SK-N-SH (cell line): ENCODE results near the gene CFAP221. TPM values are rescaled to one million over a fixed set of nuclear protein-coding genes. Genes with fewer than 3 reads are reported as not detected.

Experiments
- CTCF ChIA-PET: fragments of 300-600, 350-600 bp; formaldehyde crosslinking; extraction: SDS; loops from one replicate; lab custom pipeline; 2021; lab: Yijun Ruan, JAX
- POLR2A ChIA-PET: fragments of 350-600 bp; sonication (Branson Sonifier 250); formaldehyde crosslinking; extraction: SDS; loops from one replicate; lab custom pipeline; 2020; ENCODE audit warnings: antibody characterized with exemption, inconsistent platforms; lab: Yijun Ruan, JAX
- DNase-seq: peaks from one replicate; pipeline ENCODE4 v3.0.0; 2012
- H2AFZ ChIP-seq: fragments of 200-600 bp; sonication (generic); 2 replicates; pipeline ENCODE4 v1.8.1; 2016; ENCODE audit warnings: antibody characterized with exemption, mild to moderate bottlenecking, low read depth
- H3F3A ChIP-seq: fragments of 200-600 bp; sonication (generic); replicated peaks from 2 replicates; pipeline ENCODE3; 2016; ENCODE audit warnings: antibody characterized with exemption, mild to moderate bottlenecking; ENCODE audit not compliant: insufficient read depth
- H3K27ac ChIP-seq, 2 experiments: fragments of 200-500 bp in 1 of 2; fragments of 200-600 bp in 1 of 2; sonication (Bioruptor generic) in 1 of 2; sonication (generic), shearing (Covaris generic) in 1 of 2; 2 replicates each; pipeline versions ENCODE4 v1.5.1 to v1.6.1; 2014 to 2016; ENCODE audit warnings: low read depth in 2 of 2, inconsistent platforms in 1 of 2, low read length in 1 of 2, mild to moderate bottlenecking in 1 of 2, mixed read lengths in 1 of 2
- H3K27me3 ChIP-seq: fragments of 200-600 bp; sonication (generic), shearing (Covaris generic); 2 replicates; pipeline ENCODE4 v1.6.1; 2016; ENCODE audit warnings: mixed run types; ENCODE audit not compliant: insufficient read depth
- H3K36me3 ChIP-seq, 2 experiments: fragments of 200-500 bp in 1 of 2; fragments of 200-600 bp in 1 of 2; sonication (Bioruptor generic) in 1 of 2; sonication (generic) in 1 of 2; replicated peaks in 1 of 2; 2 replicates each; pipeline versions ENCODE3 to v1.5.1; 2014 to 2016; ENCODE audit warnings: low read length in 1 of 2, mild to moderate bottlenecking in 1 of 2; ENCODE audit not compliant: insufficient read depth in 2 of 2, control insufficient read depth in 1 of 2
- H3K4me1 ChIP-seq, 2 experiments: fragments of 200-500 bp in 1 of 2; fragments of 200-600 bp in 1 of 2; sonication (Bioruptor generic) in 1 of 2; sonication (generic), shearing (Covaris generic) in 1 of 2; 2 replicates each; pipeline versions ENCODE4 v1.5.1 to v1.6.1; 2014 to 2016; ENCODE audit warnings: low read depth in 1 of 2, low read length in 1 of 2, mixed run types in 1 of 2; ENCODE audit not compliant: insufficient read depth in 2 of 2, control insufficient read depth in 1 of 2
- H3K4me2 ChIP-seq: fragments of 200-600 bp; sonication (generic), shearing (Covaris generic); 2 replicates; pipeline ENCODE4 v1.6.1; 2017; ENCODE audit warnings: mixed run types
- H3K4me3 ChIP-seq, 2 experiments: fragments of 200-500 bp in 1 of 2; fragments of 200-600 bp in 1 of 2; sonication (Bioruptor generic) in 1 of 2; sonication (generic), shearing (Covaris generic) in 1 of 2; 2 replicates each; pipeline versions ENCODE4 v1.5.1 to v1.8.1; 2014 to 2016; ENCODE audit warnings: low read depth in 2 of 2, inconsistent platforms in 1 of 2, low read length in 1 of 2, mild to moderate bottlenecking in 1 of 2, mixed read lengths in 1 of 2, moderate library complexity in 1 of 2
- H3K79me2 ChIP-seq: fragments of 200-600 bp; sonication (generic); 2 replicates; pipeline ENCODE4 v1.8.1; 2017; ENCODE audit warnings: mild to moderate bottlenecking; ENCODE audit not compliant: insufficient read depth
- H3K9ac ChIP-seq: fragments of 200-600 bp; sonication (generic); 2 replicates; pipeline ENCODE4 v1.6.1; 2017; ENCODE audit warnings: mixed run types
- H3K9me2 ChIP-seq: fragments of 200-600 bp; sonication (generic); 2 replicates; pipeline ENCODE4 v1.6.1; 2017; ENCODE audit warnings: mixed run types
- H3K9me3 ChIP-seq: fragments of 200-600 bp; sonication (generic); 2 replicates; pipeline ENCODE4 v1.6.1; 2017; ENCODE audit warnings: mixed run types, mild to moderate bottlenecking, moderate library complexity
- H4K20me1 ChIP-seq: fragments of 200-600 bp; sonication (generic); 2 replicates; pipeline ENCODE4 v1.6.1; 2017; ENCODE audit warnings: mild to moderate bottlenecking, mixed run types; ENCODE audit not compliant: insufficient read depth
- FOXM1 ChIP-seq: IDR thresholded peaks from 2 replicates; pipeline ENCODE4 v1.4.0; 2012; ENCODE audit warnings: low read depth, mild to moderate bottlenecking
- MEF2A ChIP-seq: IDR thresholded peaks from 2 replicates; pipeline ENCODE4 v1.4.0; 2012; ENCODE audit warnings: low read depth, borderline replicate concordance
- SMC3 ChIP-seq: IDR thresholded peaks from 2 replicates; pipeline ENCODE4 v1.6.1; 2012; ENCODE audit warnings: low read depth, low read length, improper control_type of control experiment
- TAF1 ChIP-seq: IDR thresholded peaks from 2 replicates; pipeline ENCODE4 v1.6.1; 2012; ENCODE audit warnings: low read depth, mild to moderate bottlenecking, low read length, moderate library complexity, borderline replicate concordance
- TCF12 ChIP-seq: IDR thresholded peaks from 2 replicates; pipeline ENCODE4 v1.4.0; 2012
- TEAD4 ChIP-seq: IDR thresholded peaks from 2 replicates; pipeline ENCODE4 v1.4.0; 2012; ENCODE audit warnings: mild to moderate bottlenecking, borderline replicate concordance; ENCODE audit not compliant: insufficient read depth
- YY1 ChIP-seq: IDR thresholded peaks from 2 replicates; pipeline ENCODE4 v1.4.0; 2012; ENCODE audit warnings: low read depth, mild to moderate bottlenecking
- WGBS: methylation state at CpG from one replicate; pipeline ENCODE4 v1.1.6; 2017; ENCODE audit warnings: low lambda C conversion rate; 5-methylcytosine and 5-hydroxymethylcytosine counted together
- polyA plus RNA-seq, 3 experiments: library from polyadenylated mRNA; depleted of rRNA; stranded (reverse); fragments of >200 nt; gene quantifications; 2 replicates each; pipeline ENCODE4 v1.2.3, GENCODE V29; 2012
- TF ChIP-seq, protein P1 (sequence below): IDR thresholded peaks from 2 replicates; pipeline ENCODE4; 2012
- TF ChIP-seq, protein P2 (sequence below): IDR thresholded peaks from 2 replicates; pipeline ENCODE4 v1.4.0; 2012; ENCODE audit warnings: low read depth
- TF ChIP-seq, protein P3 (sequence below): IDR thresholded peaks from 2 replicates; pipeline ENCODE4 v1.6.1; 2012; ENCODE audit warnings: mild to moderate bottlenecking, low read depth, low read length, moderate library complexity
- TF ChIP-seq, protein P4 (sequence below): IDR thresholded peaks from 2 replicates; pipeline ENCODE4 v1.4.0; 2012; ENCODE audit warnings: low read depth, borderline replicate concordance
- TF ChIP-seq, protein P5 (sequence below): fragments of 150-350 bp; IDR thresholded peaks from 2 replicates; pipeline ENCODE4 v1.6.1; 2016; ENCODE audit warnings: mild to moderate bottlenecking, low read depth, low read length

Gene CFAP221
- polyA plus RNA-seq, 1 of the 3 experiments (the other 2 are of a cell fraction) = 0.12 TPM

DNA sequence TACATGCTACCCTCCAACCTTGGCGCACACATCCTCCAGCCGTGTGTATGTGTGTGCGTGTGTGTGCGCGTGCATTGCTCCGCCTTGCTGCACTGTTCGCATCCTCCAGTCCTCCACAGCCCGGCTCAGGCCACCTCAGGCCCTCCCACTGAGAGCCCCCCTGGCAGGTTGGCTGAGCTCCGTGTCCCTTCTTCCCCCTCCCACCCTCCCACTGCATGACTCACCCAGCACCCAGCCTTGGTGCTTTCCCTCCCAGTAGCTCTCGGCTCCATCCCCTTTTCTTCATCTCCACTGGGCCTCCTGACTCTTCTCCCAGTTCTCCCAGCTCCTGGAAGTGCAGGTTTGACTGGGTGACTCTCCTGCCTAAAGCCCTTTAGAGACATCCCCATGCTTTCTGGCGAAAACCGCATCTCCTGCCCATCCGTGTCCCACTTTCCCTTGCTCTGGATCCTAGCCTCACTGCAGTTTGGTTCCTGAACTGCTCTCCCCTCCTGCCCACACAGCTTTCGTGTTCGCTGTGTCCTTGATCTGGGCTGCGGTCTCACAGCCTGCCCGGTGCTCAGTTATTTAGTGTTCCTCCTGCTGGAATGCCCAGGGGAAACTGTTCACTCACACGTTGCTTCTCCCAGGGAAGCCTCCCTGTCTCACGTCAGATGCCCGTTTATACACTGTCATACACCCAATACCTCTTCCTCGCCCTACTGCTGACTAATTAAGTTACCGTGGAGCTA lies 139.6 kb downstream of the CFAP221 start:
- H3K4me1 ChIP-seq = peaks cover 10 to 35% of the 10 kb centered on the region in 2 experiments; a peak in 3 of 4 replicates
- H3K4me2 ChIP-seq = no peak overlapping the region
- H3K9ac ChIP-seq = no peak overlapping the region
- peaks cover 12 to 16% of the 10 kb centered on the region in 2 experiments for H3K36me3 ChIP-seq
- 69% methylated on average over 22 of the region's 22 CpGs for WGBS
- H3K9me2 ChIP-seq = no peaks in the 10 kb centered on the region
- H3K27me3 ChIP-seq = no peaks in the 10 kb centered on the region
- TF ChIP-seq, protein P1, sequence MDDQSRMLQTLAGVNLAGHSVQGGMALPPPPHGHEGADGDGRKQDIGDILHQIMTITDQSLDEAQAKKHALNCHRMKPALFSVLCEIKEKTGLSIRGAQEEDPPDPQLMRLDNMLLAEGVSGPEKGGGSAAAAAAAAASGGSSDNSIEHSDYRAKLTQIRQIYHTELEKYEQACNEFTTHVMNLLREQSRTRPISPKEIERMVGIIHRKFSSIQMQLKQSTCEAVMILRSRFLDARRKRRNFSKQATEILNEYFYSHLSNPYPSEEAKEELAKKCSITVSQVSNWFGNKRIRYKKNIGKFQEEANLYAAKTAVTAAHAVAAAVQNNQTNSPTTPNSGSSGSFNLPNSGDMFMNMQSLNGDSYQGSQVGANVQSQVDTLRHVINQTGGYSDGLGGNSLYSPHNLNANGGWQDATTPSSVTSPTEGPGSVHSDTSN = no peak
- TF ChIP-seq, protein P2, sequence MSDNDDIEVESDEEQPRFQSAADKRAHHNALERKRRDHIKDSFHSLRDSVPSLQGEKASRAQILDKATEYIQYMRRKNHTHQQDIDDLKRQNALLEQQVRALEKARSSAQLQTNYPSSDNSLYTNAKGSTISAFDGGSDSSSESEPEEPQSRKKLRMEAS = no peak
- TF ChIP-seq FOXM1 (no peak), TCF12 (no peak), TEAD4 (no peak), YY1 (no peak), TAF1 (no peak), MEF2A (no peak), SMC3 (no peak)
- TF ChIP-seq, protein P3, sequence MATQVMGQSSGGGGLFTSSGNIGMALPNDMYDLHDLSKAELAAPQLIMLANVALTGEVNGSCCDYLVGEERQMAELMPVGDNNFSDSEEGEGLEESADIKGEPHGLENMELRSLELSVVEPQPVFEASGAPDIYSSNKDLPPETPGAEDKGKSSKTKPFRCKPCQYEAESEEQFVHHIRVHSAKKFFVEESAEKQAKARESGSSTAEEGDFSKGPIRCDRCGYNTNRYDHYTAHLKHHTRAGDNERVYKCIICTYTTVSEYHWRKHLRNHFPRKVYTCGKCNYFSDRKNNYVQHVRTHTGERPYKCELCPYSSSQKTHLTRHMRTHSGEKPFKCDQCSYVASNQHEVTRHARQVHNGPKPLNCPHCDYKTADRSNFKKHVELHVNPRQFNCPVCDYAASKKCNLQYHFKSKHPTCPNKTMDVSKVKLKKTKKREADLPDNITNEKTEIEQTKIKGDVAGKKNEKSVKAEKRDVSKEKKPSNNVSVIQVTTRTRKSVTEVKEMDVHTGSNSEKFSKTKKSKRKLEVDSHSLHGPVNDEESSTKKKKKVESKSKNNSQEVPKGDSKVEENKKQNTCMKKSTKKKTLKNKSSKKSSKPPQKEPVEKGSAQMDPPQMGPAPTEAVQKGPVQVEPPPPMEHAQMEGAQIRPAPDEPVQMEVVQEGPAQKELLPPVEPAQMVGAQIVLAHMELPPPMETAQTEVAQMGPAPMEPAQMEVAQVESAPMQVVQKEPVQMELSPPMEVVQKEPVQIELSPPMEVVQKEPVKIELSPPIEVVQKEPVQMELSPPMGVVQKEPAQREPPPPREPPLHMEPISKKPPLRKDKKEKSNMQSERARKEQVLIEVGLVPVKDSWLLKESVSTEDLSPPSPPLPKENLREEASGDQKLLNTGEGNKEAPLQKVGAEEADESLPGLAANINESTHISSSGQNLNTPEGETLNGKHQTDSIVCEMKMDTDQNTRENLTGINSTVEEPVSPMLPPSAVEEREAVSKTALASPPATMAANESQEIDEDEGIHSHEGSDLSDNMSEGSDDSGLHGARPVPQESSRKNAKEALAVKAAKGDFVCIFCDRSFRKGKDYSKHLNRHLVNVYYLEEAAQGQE = no peak
- TF ChIP-seq, protein P4, sequence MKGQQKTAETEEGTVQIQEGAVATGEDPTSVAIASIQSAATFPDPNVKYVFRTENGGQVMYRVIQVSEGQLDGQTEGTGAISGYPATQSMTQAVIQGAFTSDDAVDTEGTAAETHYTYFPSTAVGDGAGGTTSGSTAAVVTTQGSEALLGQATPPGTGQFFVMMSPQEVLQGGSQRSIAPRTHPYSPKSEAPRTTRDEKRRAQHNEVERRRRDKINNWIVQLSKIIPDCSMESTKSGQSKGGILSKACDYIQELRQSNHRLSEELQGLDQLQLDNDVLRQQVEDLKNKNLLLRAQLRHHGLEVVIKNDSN = no peak
- TF ChIP-seq, protein P5, sequence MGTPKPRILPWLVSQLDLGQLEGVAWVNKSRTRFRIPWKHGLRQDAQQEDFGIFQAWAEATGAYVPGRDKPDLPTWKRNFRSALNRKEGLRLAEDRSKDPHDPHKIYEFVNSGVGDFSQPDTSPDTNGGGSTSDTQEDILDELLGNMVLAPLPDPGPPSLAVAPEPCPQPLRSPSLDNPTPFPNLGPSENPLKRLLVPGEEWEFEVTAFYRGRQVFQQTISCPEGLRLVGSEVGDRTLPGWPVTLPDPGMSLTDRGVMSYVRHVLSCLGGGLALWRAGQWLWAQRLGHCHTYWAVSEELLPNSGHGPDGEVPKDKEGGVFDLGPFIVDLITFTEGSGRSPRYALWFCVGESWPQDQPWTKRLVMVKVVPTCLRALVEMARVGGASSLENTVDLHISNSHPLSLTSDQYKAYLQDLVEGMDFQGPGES = no peak
- peak overlapping the region in 1 of 2 experiments; percentile 51; a peak in 1 of 4 replicates for H3K27ac ChIP-seq
- CTCF ChIA-PET = interaction anchor here (0.9 to 1.4 kb wide), 7 partner anchors 9 to 491 kb away, joined by 3 to 4 read pairs (median 4); no protein-coding TSS in a partner anchor
- DNase-seq = peak; percentile 60
- peaks cover 7% of the 10 kb centered on the region for H3F3A ChIP-seq
- no peak overlapping the region for H3K4me3 ChIP-seq
- H3K9me3 ChIP-seq = no peaks in the 10 kb centered on the region
- H2AFZ ChIP-seq = no peak overlapping the region
- H4K20me1 ChIP-seq = 0 out of 2 replicates have a peak, but pooled peaks cover 6% of the 10 kb centered on the region
- H3K79me2 ChIP-seq = peaks cover 19% of the 10 kb centered on the region
- POLR2A ChIA-PET = interaction anchor here (0.7 kb wide), 1 partner anchor 1415 kb away, joined by 3 read pairs; no protein-coding TSS in a partner anchor
